HG02610 (cell line): ENCODE measurements around the gene CTNS.
"Not testable (repeated sequence)": the region's sequence is repeated elsewhere in the genome, so short reads cannot be mapped to it uniquely, and the experiment has no call there.

Source experiments
- ATAC-seq: cut with Tn5 transposase; IDR thresholded peaks from one replicate; pipeline ENCODE4 v1.9.1; 2021; ENCODE audit warnings: mild to moderate bottlenecking, moderate library complexity; ENCODE audit not compliant: unreplicated experiment

CTNS gene

DNA sequence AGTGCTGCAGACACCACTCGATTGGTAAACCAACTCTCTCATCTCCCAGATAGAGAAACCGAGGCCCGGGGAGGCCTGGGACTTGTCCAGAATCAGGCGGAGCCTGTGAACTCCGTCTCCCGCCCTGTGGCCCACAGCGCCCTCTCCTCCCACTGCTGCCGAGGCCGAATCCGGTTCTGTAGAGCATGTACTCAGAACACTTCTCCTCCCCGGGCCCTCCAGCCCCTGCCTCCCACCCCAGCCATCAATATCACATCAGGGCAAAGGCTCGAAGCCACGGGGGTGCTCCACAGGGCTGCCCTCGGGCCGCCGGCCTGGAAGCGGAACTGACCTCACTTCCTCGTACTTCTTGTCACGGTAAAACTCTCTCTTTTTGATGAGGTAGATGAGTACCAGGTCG, 45.0 kb downstream of the CTNS start:
- no peak for ATAC-seq

DNA sequence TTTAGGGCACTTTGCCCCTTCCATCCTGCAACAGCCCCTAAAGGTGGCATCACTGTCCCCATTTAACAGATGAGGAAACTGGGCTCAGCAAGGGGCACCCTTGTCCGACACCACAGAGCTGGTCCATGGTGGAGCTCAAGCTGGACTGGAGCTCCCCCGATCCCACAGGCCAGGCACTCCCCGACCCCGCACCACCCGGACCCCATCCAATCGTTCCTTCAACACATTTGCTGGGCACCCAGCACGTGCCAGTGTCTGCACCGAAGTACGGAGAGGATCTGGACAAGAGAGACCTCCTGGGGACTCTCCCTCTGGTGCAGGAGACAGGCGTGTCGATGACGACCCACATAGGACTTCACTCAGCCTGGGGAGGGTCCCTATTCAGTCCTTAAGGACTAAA, 45.5 kb downstream of the CTNS start:
- ATAC-seq, result no peak

DNA sequence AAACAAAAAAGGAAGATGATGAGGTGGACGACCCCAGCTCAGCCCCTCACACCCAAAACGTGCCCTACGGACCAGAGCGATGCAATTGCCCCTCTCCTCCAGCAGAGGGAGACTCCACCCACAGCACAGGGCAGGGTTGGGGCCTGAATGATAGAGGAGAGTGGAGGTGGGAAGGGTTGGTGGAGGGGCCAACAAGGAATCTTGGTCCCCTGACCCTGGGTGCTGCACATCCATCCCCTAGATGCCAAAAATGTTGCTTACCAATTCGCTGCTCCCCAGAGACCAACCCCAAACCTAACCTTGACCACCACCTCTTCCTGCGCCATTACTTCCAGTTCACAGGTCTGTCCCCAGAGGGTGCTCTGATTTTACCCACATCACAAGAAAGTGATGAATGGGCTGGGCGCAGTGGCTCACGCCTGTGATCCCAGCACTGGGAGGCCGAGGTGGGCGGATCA, 46.5 kb downstream of the CTNS start:
- peak; percentile 42 for ATAC-seq

DNA sequence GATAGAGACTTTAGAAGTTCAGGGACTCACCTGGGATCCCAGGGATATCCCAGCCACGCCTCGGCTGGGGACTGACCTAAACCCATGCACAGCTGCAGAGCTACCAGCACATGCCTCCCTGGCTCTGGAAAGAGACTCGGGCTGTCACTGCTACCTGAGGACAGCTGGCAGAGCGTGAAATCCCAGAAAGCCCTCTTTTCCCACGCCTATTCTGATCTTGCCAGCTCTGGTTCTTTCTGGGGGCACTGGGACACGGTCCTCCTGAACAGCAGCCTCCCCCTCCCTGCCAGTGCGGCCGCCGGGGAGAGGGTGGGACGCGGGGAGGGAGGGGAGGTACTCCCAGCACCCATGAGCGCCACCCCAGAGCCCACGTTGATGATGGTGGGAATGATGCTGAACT, 48.6 kb downstream of the CTNS start:
- no peak for ATAC-seq

DNA sequence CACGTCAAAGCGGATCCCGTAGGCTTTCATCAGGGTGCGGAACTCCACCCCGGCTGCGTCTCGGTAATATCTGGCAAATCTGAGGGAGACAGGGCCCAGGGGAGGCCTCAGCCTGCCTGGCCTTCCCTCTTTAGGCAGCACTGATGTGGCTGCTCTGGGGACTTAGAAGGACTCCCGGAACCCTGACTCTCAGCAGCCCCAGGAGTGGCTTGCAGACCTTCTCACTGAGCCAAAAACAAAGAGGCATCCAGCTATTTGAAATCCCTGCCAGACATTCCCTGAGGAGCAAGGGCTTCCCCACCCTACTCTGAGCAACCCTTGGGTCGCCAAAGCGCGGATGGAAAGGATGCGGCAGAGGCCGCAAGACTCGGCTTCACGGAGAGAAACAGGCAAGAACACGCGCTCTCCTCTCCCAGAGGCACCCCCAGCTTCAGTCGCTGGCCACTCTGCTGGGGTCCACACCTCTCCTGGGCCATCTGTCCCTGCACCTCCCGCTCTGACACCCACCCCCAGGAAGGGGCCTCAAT, 51.5 kb downstream of the CTNS start:
- ATAC-seq, result no peak

DNA sequence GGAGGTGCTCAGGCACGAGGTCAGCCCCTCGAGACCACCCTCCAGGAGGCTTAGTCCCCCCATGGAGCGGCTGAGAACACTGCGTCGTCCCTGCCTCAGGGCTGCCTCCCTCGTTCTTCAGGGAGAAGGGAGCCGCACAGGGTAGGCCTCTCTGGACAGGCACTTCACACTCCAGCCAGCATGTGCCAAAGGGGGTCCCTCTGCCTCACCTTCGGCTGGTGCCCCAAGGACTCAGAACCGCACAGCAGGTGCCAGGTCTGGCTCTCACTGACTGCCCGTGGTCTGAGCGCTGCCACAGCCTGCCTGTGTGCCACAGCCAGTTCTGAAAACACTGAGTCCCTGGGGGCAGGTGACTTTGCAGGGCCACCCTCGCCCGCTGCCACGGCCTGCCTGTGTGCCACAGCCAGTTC, 52.3 kb downstream of the CTNS start:
- no peak for ATAC-seq

DNA sequence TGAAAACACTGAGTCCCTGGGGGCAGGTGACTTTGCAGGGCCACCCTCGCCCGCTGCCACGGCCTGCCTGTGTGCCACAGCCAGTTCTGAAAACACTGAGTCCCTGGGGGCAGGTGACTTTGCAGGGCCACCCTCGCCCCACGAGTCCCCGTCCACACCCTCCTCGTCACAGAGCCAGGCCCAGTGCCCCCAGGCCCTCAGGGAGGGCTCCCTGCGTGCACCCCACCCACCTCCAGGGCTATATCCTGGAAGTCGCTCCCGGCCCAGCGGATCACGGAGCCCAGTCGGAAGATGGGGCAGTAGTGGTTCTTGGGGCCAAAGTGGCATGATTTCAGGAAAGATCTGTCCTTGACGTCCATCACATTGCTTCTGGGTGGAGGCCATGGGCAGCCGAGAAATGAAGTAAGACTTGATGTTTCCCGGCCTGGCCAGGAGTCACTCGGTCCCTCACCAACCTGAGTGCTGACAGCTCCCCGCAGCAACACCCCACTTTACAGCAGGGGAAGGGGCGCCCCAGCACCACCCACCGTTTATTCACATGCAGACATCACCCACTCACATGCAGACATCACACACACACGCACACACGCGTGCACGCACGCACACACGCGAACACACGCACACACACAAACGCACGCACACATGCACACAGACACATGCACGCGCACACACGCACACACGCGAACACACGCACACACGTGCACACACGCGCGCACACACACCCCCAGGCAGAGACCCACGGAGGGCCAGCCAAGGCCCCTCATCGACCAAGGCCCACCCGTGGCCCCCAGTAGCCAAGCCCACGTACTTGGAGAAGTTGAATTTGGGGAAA, 52.9 kb downstream of the CTNS start:
- no peak for ATAC-seq

DNA sequence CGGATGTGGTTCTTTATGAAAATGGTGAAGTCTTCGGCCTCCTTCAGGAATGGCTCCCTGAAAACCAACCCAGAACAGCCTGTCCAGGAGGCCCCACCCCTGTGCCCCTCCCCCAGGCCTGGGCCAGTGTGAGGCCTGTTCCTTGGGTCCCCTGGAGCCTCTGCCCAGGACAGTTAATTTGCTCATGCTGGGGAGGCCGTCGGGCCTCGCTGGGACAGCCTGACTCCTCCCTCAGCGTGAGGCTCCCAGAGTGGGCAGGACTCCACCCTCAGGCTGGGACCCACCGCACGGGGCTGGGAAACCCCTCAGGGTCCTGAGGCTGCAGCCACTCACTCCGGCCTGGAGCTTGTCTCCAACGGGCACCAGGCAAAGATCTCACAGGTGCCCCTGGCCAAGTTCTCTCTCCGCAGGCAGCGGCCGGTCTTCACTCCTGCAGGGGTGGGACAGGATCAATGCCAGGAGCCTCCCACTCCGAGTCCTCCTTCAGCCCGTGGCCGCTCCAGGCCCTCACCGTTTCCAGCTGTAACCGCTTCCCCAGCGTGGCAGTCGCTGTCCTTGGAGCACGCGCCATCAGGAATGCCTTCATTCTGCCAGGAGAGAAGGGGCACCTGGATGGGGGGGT, 53.6 kb downstream of the CTNS start:
- no peak for ATAC-seq

DNA sequence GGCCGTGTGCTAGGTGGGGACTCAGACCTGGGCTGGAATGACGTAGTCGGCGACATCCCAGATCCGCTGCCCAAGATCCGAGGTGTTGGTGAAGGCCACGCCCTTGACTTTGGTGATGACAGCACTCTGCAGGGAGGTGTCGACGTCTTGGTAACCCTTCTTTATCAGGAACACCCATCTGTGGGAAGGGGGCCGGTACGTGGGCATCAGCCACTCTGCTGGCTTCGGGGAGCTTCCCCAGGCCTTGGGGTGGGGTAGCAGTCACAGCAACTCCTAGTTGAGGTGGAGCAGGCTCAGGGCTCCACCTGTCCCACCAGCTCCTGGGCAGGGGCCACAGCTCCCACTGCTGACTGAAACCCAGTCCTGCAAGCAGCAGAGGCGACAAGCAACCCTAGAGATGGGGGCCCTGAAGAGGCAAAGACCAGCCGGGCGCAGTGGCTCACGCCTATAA, 55.1 kb downstream of the CTNS start:
- no peak for ATAC-seq

DNA sequence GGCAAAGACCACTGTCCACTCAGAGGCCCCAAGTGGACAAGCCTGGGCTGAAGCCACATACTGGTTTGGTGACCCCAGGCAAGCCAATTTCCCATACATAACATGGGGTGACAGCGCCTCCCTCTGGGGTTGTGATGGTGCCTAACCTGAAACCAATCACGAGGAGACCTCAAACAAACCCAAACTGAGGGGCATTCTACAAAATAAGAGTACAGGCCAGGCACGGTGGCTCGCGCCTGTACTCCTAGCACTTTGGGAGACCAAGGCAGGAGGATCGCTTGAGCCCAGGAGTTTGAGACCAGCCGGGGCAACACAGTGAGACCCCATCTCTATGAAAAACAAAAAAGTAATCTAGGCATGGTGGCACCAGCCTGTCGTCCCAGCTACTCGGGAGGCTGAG, 55.8 kb downstream of the CTNS start:
- ATAC-seq, result no peak

DNA sequence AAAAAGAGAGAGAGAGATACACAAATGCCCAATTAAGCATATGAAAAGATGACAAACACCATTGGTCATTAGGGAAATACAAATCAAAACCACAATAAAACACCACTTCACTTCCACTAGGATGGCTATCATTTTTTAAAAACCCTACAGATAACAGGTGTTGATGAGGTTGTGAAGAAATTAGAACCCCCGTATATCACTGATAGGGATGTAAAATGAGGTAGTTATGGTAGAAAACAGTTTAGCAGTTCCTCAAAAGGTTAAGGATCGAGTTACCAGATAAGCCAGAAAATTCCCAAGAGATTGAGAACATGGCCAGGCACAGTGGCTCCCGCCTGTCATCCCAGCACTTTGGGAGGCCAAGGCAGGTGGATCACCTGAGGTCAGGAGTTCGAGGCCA, 56.6 kb downstream of the CTNS start:
- ATAC-seq, result no peak

DNA sequence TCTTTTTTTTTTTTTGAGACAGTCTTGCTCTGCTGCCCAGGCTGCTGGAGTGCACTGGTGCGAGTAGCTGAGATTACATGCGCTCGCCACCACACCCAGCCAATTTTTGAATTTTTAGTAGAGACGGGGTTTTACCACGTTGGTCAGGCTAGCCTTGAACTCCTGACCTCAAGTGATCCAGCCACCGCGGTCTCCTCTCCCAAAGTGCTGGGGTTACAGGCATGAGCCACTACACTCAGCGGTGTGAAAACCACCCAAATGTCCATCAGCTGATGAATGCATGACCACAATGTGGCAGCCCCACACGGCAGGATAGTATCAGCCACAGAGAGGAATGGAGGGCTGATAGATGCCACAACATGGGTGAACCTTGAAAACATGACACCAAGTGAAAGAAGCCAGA, 57.3 kb downstream of the CTNS start:
- peak; percentile 62 for ATAC-seq

DNA sequence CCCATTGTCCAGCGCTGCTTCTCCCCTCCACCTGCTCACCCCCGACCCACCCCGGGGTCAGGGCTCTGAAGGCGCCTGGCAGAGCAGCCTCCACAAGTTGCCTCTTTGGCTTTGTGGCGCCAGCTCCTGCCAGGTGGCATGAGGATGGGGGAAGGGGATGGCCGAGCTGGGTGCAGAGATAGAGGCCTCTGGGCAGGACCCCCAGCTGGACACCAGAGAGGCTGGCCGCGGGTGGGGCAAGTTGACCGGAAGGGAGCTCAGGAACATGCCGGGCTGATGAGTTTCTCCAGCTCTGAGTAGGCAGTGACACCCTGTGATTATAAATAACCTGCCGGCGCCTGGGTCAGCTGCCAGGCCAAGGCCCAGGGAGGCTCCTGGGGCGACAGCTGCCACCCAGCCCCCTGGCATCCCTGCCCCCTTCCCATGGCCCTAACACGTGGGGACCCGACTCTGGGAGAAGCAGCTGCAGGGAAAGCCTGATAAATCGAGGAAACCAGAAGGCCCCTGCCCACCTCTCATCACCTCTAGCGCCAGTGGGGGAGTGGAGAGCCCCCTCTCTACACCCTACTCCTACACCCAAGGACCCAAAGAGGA, 58.7 kb downstream of the CTNS start:
- no peak for ATAC-seq

DNA sequence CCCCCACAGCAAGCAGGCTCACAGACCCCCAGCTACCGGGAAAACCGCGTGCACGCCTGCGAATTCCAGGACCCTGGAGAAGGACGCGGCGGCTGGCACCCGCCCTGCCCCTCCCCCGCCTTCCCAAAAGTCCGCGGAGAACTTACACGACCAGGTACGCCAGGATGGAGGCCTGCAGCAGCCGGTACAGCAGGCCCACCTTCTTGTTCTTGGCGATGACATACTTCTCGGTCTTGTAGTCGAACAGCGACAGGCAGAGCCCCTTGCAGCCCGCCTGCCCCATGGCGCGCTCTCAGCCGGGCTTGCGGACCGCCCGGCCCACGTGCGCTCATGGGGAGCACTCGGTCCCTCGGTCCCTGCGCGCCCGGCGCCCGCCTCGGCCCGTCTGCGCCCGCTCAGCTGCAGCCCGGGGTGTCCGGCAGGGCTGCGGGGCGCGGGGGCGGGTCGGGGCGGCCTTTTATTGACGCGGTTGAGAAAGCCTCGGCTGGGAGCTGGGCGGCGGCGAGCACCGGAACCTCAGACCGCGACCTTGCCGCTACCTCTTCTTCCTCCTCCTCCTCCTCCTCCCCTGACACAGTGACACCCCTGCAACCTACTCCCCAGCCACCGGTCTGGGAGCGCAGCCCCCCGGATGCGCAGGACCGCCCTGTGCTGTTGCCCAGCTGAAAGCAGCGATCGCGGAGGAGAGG, 59.3 kb downstream of the CTNS start, which contains the start of gene P2RX5:
Gene P2RX5, minus strand, starts transcription at position 433 of the 689 bp plus-strand sequence. Its CDS starts 150 bp downstream, at position 283.
- ATAC-seq, result no peak

DNA sequence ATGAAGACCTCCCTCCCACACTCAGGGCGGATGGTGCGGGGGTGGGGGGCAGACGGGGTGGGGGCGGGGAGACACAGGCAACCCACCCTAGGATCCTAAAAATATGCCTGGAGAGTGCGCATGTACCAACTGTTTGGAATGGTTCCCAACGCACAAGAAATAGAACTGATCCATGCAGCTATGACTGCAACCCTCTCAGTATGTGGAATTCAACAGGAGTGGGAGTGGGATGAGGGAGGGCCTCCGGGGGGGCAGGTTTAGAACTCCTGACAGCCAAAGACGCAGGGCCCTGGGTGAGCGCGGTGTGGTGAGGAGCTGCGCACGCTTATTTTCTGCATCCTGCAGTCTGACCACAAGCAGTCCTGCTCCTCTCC, 60.5 kb downstream of the CTNS start:
- ATAC-seq, result no peak

DNA sequence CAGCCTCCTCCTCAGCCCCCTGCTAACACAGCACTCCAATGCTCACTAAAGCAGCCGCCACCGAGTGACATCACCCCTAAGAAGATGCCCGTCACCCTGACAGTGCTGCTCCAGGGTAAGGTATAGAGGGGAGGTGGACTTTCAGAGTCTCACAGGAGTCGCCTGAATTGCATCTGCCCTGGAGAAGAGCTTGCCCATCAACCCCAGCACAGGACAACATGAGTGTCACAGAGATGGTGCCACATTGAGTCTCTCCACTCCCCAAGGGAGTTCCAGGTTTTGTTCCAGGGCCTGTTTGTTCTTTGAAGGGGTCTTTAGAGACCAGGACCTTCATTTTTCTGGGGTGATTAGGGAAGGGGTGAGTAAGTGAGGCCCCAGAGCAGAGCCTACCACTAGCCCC, 61.6 kb downstream of the CTNS start:
- no peak for ATAC-seq

DNA sequence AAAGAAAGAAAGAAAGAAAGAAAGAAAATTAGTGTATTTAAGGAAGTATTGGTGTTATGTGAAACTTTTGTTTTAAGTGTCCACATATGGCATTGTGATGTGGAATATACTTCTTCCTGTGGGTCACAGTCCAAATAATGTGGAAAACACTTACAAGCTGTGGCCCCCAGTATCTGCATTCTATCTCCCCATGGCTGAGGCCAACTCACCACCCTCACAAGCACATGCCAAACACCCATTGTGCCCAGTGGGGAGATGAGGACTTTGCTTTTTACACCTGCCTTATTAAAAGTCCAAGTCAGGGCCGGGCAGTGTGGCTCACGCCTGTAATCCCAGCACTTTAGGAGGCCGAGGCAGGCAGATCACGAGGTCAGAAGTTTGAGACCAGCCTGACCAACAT, 63.4 kb downstream of the CTNS start:
- ATAC-seq, result no peak

DNA sequence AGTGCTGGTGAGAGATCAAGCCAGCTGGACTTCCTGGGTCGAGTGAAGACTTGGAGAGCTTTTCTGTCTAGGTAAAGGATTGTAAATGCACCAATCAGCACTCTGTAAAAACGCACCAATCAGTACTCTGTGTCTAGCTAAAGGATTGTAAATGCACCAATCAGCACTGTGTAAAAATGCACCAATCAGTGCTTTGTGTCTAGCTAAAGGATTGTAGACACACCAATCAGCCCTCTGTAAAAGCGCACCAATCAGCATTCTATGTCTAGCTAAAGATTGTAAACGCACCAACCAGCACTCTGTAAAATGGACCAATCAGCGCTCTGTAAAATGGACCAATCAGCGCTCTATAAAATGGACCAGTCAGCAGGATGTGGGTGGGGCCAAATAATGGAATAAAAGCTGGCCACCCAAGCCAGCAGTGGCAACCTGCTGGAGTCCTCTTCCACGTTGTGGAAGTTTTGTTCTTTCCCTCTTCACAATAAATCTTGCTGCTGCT, 65.5 kb downstream of the CTNS start:
- ATAC-seq, result not testable (repeated sequence)

DNA sequence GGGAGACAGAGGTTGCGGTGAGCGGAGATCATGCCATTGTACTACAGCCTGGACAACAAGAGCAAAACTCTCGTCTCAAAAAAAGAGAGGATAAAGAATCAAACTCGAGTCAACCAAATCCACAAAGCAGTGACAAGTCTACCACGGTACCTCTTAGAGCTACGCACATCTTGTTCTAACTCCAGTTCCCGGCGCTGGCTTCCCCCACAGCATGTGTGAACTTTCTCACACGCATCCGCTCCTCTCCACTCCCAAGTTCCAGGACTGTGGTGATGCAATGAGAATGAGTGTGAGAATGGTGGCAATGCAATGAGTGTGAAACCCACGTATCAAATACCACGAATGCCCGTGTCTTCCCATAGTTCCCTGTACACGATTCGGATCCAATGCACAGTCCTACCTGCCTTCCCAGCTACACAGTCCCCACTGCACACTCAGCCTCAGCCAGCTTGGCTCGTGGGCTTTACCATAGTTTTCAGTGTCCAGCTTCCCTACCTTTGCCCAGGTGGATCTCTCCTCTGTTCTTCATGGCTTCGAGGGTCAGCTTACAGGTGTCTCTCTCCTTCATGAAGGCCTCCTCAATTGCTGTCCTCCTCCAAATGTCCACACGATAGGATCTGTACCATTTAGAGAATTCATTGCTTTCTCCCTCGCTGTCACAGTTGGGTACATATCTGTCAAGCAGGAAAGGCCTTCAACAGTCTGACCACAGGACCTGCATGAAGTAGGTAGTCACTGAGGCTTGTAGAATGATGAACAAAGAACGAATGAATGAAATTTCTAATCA, 68.6 kb downstream of the CTNS start:
- ATAC-seq, result no peak

DNA sequence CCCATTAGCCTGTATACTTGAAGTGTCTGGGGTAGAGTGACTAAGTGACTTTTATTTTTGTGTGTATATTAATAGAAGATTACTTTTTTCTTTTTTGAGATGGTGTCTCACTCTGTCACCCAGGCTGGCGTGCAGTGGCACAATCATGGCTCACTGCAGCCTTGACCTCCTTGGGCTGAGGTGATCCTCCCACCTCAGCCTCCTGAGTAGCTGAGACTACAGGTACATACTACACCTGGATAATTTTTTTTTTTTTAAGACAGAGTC, 69.1 kb downstream of the CTNS start:
- not testable (repeated sequence) for ATAC-seq
